Stimulated activated naive CD4-positive, alpha-beta T cell (primary cell): ENCODE data around the gene MYO3A.
"Not testable (repeated sequence)": the region's sequence is repeated elsewhere in the genome, so short reads cannot be mapped to it uniquely, and the experiment has no call there.

ENCODE experiments used
- DNase-seq, 6 experiments: peaks; one replicate each; lab custom pipeline; 2025; lab: John Stamatoyannopoulos, UW

MYO3A gene

GRCh38 chr10:25974897-25975459 is 40.9 kb downstream of the MYO3A start:
- no peak for DNase-seq

- DNase-seq, result no peak
Measured at GRCh38 chr10:25978771-25979170, 44.7 kb downstream of the MYO3A start.

GRCh38 chr10:25982107-25982506 is 48.1 kb downstream of the MYO3A start:
- DNase-seq, result no peak

GRCh38 chr10:25988583-25988982 is 54.6 kb downstream of the MYO3A start:
- no peak for DNase-seq

GRCh38 chr10:25989951-25990350 is 55.9 kb downstream of the MYO3A start:
- DNase-seq, result no peak

- DNase-seq, result no peak
Measured at GRCh38 chr10:25999295-25999981, 65.4 kb downstream of the MYO3A start.

- DNase-seq, result no peak
Measured at GRCh38 chr10:26000971-26001370, 66.9 kb downstream of the MYO3A start.

- DNase-seq, result not testable (repeated sequence)
Measured at GRCh38 chr10:26002466-26002865, 68.4 kb downstream of the MYO3A start.

- DNase-seq, result no peak
Measured at GRCh38 chr10:26015092-26015491, 81.1 kb downstream of the MYO3A start.

- DNase-seq, result no peak
Measured at GRCh38 chr10:26022831-26023230, 88.8 kb downstream of the MYO3A start.

- no peak for DNase-seq
Measured at GRCh38 chr10:26024303-26024702, 90.3 kb downstream of the MYO3A start.

GRCh38 chr10:26025523-26025922 is 91.5 kb downstream of the MYO3A start:
- no peak for DNase-seq

- no peak for DNase-seq
Measured at GRCh38 chr10:26029858-26030257, 95.8 kb downstream of the MYO3A start.

GRCh38 chr10:26031300-26031699 is 97.3 kb downstream of the MYO3A start:
- no peak for DNase-seq

- no peak for DNase-seq
Measured at GRCh38 chr10:26043469-26043868, 109.4 kb downstream of the MYO3A start.

- DNase-seq, result no peak
Measured at GRCh38 chr10:26044141-26044749, 110.2 kb downstream of the MYO3A start.

GRCh38 chr10:26046073-26046700 is 112.2 kb downstream of the MYO3A start:
- DNase-seq, result no peak

GRCh38 chr10:26048756-26049155 is 114.7 kb downstream of the MYO3A start:
- no peak for DNase-seq

GRCh38 chr10:26052326-26052725 is 118.3 kb downstream of the MYO3A start:
- DNase-seq, result no peak

- DNase-seq, result no peak
Measured at GRCh38 chr10:26057466-26057865, 123.4 kb downstream of the MYO3A start.

- DNase-seq, result no peak
Measured at GRCh38 chr10:26064106-26064505, 130.1 kb downstream of the MYO3A start.

- DNase-seq, result no peak
Measured at GRCh38 chr10:26067680-26068079, 133.7 kb downstream of the MYO3A start.

GRCh38 chr10:26080971-26081370 is 146.9 kb downstream of the MYO3A start:
- DNase-seq, result not testable (repeated sequence)
